T-helper 1 cell treated with Interleukin-12 subunit alpha and Interleukin-12 subunit beta and Interleukin-4 antibody, amounts not matched to agents 30 ng/mL and 1 ng/mL, for 36 hours (primary cell): ENCODE results near the gene SLC38A8. TPM values are rescaled to one million over a fixed set of nuclear protein-coding genes. Genes with fewer than 3 reads are reported as not detected.

Experiments used
- intact Hi-C: fragments of 100-400 bp; cut with micrococcal nuclease; formaldehyde crosslinking; loops from one replicate; pipeline ENCODE4 v1.15.1; 2024
- total RNA-seq: library from RNA; stranded (reverse); gene quantifications from 2 replicates; pipeline ENCODE4 v1.2.3, GENCODE V29; 2022

The SLC38A8 gene
- total RNA-seq, 1 donor from 2014 or later, result not detected

GRCh38 chr16:84032458-84033178 lies 10.0 kb downstream of the SLC38A8 start:
- intact Hi-C loops, result no loop called here

- intact Hi-C loops, result no loop called here
Measured at GRCh38 chr16:84031556-84031955, 11.0 kb downstream of the SLC38A8 start.

- intact Hi-C loops, result no loop called here
Measured at GRCh38 chr16:84029297-84030047, 13.1 kb downstream of the SLC38A8 start.

- intact Hi-C loops, result no loop called here
Measured at GRCh38 chr16:84027625-84028024, 15.0 kb downstream of the SLC38A8 start.

- intact Hi-C loops, result no loop called here
Measured at GRCh38 chr16:84026606-84027005, 16.0 kb downstream of the SLC38A8 start.

- intact Hi-C loops, result no loop called here
Measured at GRCh38 chr16:84024854-84025253, 17.7 kb downstream of the SLC38A8 start.

- intact Hi-C loops, result no loop called here
Measured at GRCh38 chr16:84022644-84023043, 20.0 kb downstream of the SLC38A8 start.

- intact Hi-C loops, result no loop called here
Measured at GRCh38 chr16:84021488-84021887, 21.1 kb downstream of the SLC38A8 start.

GRCh38 chr16:84020353-84020752 lies 22.2 kb downstream of the SLC38A8 start:
- intact Hi-C loops, result no loop called here

GRCh38 chr16:84018710-84019109 lies 23.9 kb downstream of the SLC38A8 start:
- intact Hi-C loops, result no loop called here

GRCh38 chr16:84016477-84016876 lies 26.1 kb downstream of the SLC38A8 start:
- intact Hi-C loops, result no loop called here

GRCh38 chr16:84015399-84015798 lies 27.2 kb downstream of the SLC38A8 start:
- intact Hi-C loops, result no loop called here

GRCh38 chr16:84014570-84015327 lies 27.8 kb downstream of the SLC38A8 start:
- intact Hi-C loops, result loop anchor here (1.0 kb wide), 5 partner anchors 48 to 207 kb away; partner anchors contain the start of genes HSBP1, MBTPS1, MLYCD and OSGIN1

GRCh38 chr16:84013787-84014569 lies 28.6 kb downstream of the SLC38A8 start:
- intact Hi-C loops, result loop anchor here (1.0 kb wide), 5 partner anchors 48 to 207 kb away; partner anchors contain the start of genes HSBP1, MBTPS1, MLYCD and OSGIN1

- intact Hi-C loops, result no loop called here
Measured at GRCh38 chr16:84009282-84009681, 33.3 kb downstream of the SLC38A8 start.

GRCh38 chr16:84007965-84008364 lies 34.6 kb downstream of the SLC38A8 start:
- intact Hi-C loops, result no loop called here

GRCh38 chr16:84007520-84007919 lies 35.1 kb downstream of the SLC38A8 start:
- intact Hi-C loops, result no loop called here

- intact Hi-C loops, result no loop called here
Measured at GRCh38 chr16:84005391-84005790, 37.2 kb downstream of the SLC38A8 start.

- intact Hi-C loops, result no loop called here
Measured at GRCh38 chr16:84004442-84004841, 38.2 kb downstream of the SLC38A8 start.

- intact Hi-C loops, result no loop called here
Measured at GRCh38 chr16:84003038-84003437, 39.6 kb downstream of the SLC38A8 start.

GRCh38 chr16:84001726-84002125 lies 40.9 kb downstream of the SLC38A8 start:
- intact Hi-C loops, result no loop called here
